ENCODE results near the gene DNASE1. TPM values are rescaled to one million over a fixed set of nuclear protein-coding genes. Genes with fewer than 3 reads are reported as not detected.
A peak's percentile ranks its signal among the peaks of the same experiment; 100 is the strongest.

DNASE1 gene
- total and polyA plus RNA-seq, 9 of the 15 experiments (the other 6 are each of a cell fraction or from before 2014, with no cell fraction given) = 0.53 to 10.1 (median 5.9) TPM

DNA sequence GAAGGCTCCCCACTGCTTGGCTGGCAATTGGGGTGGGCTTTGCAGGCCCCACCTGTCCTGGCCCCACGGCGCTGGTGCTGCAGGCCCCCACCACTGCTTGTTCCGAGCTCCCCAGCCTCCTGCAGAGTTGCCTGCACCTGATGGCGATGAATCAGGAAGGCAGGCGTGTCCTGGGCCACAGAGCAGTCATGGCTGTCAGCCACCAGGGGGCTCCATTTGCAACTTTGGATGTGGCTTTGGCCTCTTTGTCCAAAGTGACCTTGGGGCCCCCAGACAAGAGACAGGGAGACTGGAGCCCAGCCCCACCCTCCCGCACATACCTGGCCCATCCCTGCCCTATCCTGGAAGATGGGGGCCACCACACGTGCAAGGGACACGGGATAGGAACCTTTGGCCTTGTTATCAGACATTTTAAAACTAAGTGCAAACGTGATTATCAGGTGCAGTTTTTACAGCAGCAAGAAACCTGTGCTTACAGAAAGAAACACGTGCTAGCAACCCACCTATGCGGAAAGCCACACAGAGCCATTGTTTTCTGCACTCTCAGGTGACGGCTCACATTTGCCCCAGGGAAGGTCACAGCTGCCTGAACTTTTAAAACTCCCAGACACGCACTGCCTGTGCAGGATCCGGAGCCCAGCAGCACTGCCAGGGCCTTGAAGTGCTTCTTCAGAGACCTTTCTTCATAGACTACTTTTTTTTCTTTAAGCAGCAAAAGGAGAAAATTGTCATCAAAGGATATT, at the start of gene DNASE1 (continued):
- TF ChIP-seq CBFA2T2 (conservative IDR thresholded peaks at IDR 0.05) = no peak
- no peak for TF ChIP-seq TFAP4 (CRISPR knock-in tag; IDR thresholded peaks at IDR 0.05; ENCODE audit: borderline replicate concordance)
- TF ChIP-seq ZNF282 (CRISPR knock-in tag; IDR thresholded peaks at IDR 0.05) = no peak
- no peak for TF ChIP-seq SP2 (IDR thresholded peaks at IDR 0.05; ENCODE audit: extremely low read depth, low read depth, low read length, poor library complexity, severe bottlenecking)
- no peak for TF ChIP-seq TEAD2 (tag; IDR thresholded peaks at IDR 0.05)
- no peak for TF ChIP-seq THRAP3 (IDR thresholded peaks at IDR 0.05; ENCODE audit: borderline replicate concordance)
- no peak for TF ChIP-seq CLOCK (CRISPR knock-in tag; IDR thresholded peaks at IDR 0.05; ENCODE audit: borderline replicate concordance)
- TF ChIP-seq NR3C1 (CRISPR knock-in tag; IDR thresholded peaks at IDR 0.05) = no peak
- TF ChIP-seq PCBP2 (IDR thresholded peaks at IDR 0.05; ENCODE audit: low read depth, low read length, poor library complexity, severe bottlenecking) = no peak
- peak; percentile 87 for TF ChIP-seq CTCFL (IDR thresholded peaks at IDR 0.05; ENCODE audit: borderline replicate concordance, insufficient read depth, low read depth, low read length, poor library complexity, severe bottlenecking)
- TF ChIP-seq NEUROD1 (IDR thresholded peaks at IDR 0.05; ENCODE audit: borderline replicate concordance, low read depth, low read length, partially characterized antibody) = no peak
- no peak for TF ChIP-seq NCOA2 (IDR thresholded peaks at IDR 0.05; ENCODE audit: partially characterized antibody in 2 of 2)
- TF ChIP-seq GTF2E2 (tag; IDR thresholded peaks at IDR 0.05) = no peak
- TF ChIP-seq ZNF3 (CRISPR knock-in tag; IDR thresholded peaks at IDR 0.05) = no peak
- no peak for TF ChIP-seq ZNF232 (CRISPR knock-in tag; IDR thresholded peaks at IDR 0.05)
- TF ChIP-seq ZNF217 (CRISPR knock-in tag; IDR thresholded peaks at IDR 0.05) = no peak
- TF ChIP-seq MNT (conservative IDR thresholded peaks at IDR 0.05) = no peak
- TF ChIP-seq ZNF785 (CRISPR knock-in tag; IDR thresholded peaks at IDR 0.05) = no peak
- TF ChIP-seq TEAD4 (IDR thresholded peaks at IDR 0.05; ENCODE audit: low read length) = peak; percentile 19; the same call in 1 of the 2 replicates
- no peak for TF ChIP-seq TEAD4 (CRISPR knock-in tag; IDR thresholded peaks at IDR 0.05; ENCODE audit: borderline replicate concordance)
